ENCODE measurements around the gene USF1.
"Not testable (repeated sequence)": the region's sequence is repeated elsewhere in the genome, so short reads cannot be mapped to it uniquely, and the experiment has no call there.

- TF ChIP-seq CTCF (IDR thresholded peaks at IDR 0.05; ENCODE audit: insufficient read depth, low read depth, low read length); EZH2 (IDR thresholded peaks at IDR 0.05; ENCODE audit: insufficient read depth, low read length): not testable (repeated sequence)
These were observed 29.1 kb downstream of the USF1 start for GRCh38 chr1:161016683-161017082.

Data from astrocyte (in vitro differentiated cells and primary cell).